GM13977 (cell line): ENCODE results near the gene FAM81B.

Experiments used
- DNase-seq: peaks from one replicate; pipeline ENCODE4 v3.0.0; 2012; ENCODE audit warnings: low spot score
- in situ Hi-C: fragments of 300-500 bp; cut with MboI; formaldehyde crosslinking; loops from one replicate; pipeline ENCODE4 v1.12.0; 2022; ENCODE audit warnings: low sequenced_read_pairs, low pct_unique_long_range_greater_than_20kb, mixed read lengths, inconsistent platforms; ENCODE audit not compliant: unreplicated experiment
- TF ChIP-seq, protein P1 (sequence below): IDR thresholded peaks from 2 replicates; pipeline ENCODE4 v1.5.1; 2012; ENCODE audit warnings: mild to moderate bottlenecking, control low read depth; ENCODE audit not compliant: insufficient read depth; ENCODE audit errors: extremely low read depth, missing control alignments

The FAM81B gene

GRCh38 chr5:95398989-95399388 lies 7.8 kb downstream of the FAM81B start:
- TF ChIP-seq, protein P1, sequence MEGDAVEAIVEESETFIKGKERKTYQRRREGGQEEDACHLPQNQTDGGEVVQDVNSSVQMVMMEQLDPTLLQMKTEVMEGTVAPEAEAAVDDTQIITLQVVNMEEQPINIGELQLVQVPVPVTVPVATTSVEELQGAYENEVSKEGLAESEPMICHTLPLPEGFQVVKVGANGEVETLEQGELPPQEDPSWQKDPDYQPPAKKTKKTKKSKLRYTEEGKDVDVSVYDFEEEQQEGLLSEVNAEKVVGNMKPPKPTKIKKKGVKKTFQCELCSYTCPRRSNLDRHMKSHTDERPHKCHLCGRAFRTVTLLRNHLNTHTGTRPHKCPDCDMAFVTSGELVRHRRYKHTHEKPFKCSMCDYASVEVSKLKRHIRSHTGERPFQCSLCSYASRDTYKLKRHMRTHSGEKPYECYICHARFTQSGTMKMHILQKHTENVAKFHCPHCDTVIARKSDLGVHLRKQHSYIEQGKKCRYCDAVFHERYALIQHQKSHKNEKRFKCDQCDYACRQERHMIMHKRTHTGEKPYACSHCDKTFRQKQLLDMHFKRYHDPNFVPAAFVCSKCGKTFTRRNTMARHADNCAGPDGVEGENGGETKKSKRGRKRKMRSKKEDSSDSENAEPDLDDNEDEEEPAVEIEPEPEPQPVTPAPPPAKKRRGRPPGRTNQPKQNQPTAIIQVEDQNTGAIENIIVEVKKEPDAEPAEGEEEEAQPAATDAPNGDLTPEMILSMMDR = no peak
- in situ Hi-C loops = no loop called here
- no peak for DNase-seq

DNA sequence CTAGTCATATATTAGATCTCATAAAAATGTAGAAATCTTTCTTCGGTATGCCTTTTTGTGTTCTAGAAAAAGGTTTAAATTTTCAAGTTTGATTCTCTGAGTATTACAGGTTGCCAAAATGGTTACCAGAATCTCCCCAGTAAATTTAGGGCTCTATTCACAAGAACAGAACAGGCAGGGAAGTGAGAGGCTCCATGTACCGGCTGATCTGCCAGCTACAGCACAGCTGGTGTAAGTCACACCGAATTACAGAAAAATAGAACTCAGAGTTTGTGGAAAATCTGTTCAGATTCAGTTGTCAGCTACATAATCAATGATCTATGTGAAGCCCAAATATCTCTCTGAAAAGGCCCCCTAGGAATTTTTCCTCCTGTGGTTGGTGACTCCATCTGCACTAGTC lies 10.5 kb downstream of the FAM81B start:
- DNase-seq = no peak
- TF ChIP-seq, protein P1 = no peak
- in situ Hi-C loops = no loop called here

- DNase-seq = no peak
Measured at GRCh38 chr5:95403996-95404395, 12.8 kb downstream of the FAM81B start.

GRCh38 chr5:95406426-95407090 lies 15.4 kb downstream of the FAM81B start:
- TF ChIP-seq, protein P1 = no peak
- in situ Hi-C loops = no loop called here
- no peak for DNase-seq

More at GRCh38 chr5:95403996-95404395, 12.8 kb downstream of the FAM81B start:
- TF ChIP-seq, protein P1 = no peak
- in situ Hi-C loops = no loop called here

GRCh38 chr5:95410279-95410678 lies 19.1 kb downstream of the FAM81B start:
- TF ChIP-seq, protein P1 = no peak
- in situ Hi-C loops = no loop called here
- no peak for DNase-seq

GRCh38 chr5:95411474-95411873 lies 20.3 kb downstream of the FAM81B start:
- DNase-seq = no peak
- TF ChIP-seq, protein P1 = no peak
- in situ Hi-C loops = no loop called here
